OCI-LY7 (cell line): ENCODE data around the gene SMAD1. TPM values are rescaled to one million over a fixed set of nuclear protein-coding genes. Genes with fewer than 3 reads are reported as not detected.

Source experiments
- BruUV-seq: library from RNA; stranded (reverse); fragments of 400-500 nt; replicated peaks from 2 replicates; lab custom pipeline; 2021; lab: Mats Ljungman, UMichigan
- CTCF ChIA-PET: fragments of 300-600 bp; sonication (Branson Sonifier 250); formaldehyde crosslinking; loops from one replicate; lab custom pipeline; 2022; ENCODE audit warnings: antibody characterized with exemption; ENCODE audit not compliant: unreplicated experiment; lab: Charles Lee
- POLR2A ChIA-PET: fragments of 300-600 bp; sonication (Branson Sonifier 250); formaldehyde crosslinking; loops from one replicate; lab custom pipeline; 2022; ENCODE audit warnings: antibody characterized with exemption; lab: Charles Lee
- DNase-seq: peaks from one replicate; pipeline ENCODE4 v3.0.0-alpha.2; 2015; ENCODE audit warnings: low spot score
- H2AFZ ChIP-seq: fragments of 200-600 bp; sonication (generic), shearing (Covaris generic); 2 replicates; pipeline ENCODE4 v1.6.1; 2014; ENCODE audit warnings: mild to moderate bottlenecking, antibody characterized with exemption, low read length, moderate library complexity
- H3K27ac ChIP-seq: fragments of 200-600 bp; sonication (generic); 2 replicates; pipeline ENCODE4 v1.5.1; 2014; ENCODE audit warnings: mixed run types, low read depth, mild to moderate bottlenecking, moderate library complexity, low read length, inconsistent platforms; ENCODE audit not compliant: poor library complexity, severe bottlenecking
- H3K36me3 ChIP-seq: fragments of 200-600 bp; sonication (generic); 2 replicates; pipeline ENCODE4 v1.6.1; 2014; ENCODE audit warnings: mild to moderate bottlenecking, antibody characterized with exemption, low read length, moderate library complexity, mixed read lengths; ENCODE audit not compliant: insufficient read depth
- H3K4me1 ChIP-seq: fragments of 200-600 bp; sonication (generic); 2 replicates; pipeline ENCODE4 v1.5.1; 2014; ENCODE audit warnings: mild to moderate bottlenecking, low read length; ENCODE audit not compliant: insufficient read depth, poor library complexity, severe bottlenecking
- H3K4me2 ChIP-seq: fragments of 200-600 bp; sonication (generic); 2 replicates; pipeline ENCODE4 v1.6.1; 2014; ENCODE audit warnings: mild to moderate bottlenecking, low read length
- H3K4me3 ChIP-seq: fragments of 200-600 bp; sonication (generic); 2 replicates; pipeline ENCODE4 v1.5.1; 2014; ENCODE audit warnings: mild to moderate bottlenecking, low read depth, low read length; ENCODE audit not compliant: poor library complexity, severe bottlenecking
- H3K79me2 ChIP-seq: fragments of 200-600 bp; sonication (generic); 2 replicates; pipeline ENCODE4 v1.6.1; 2016; ENCODE audit warnings: low read depth, mild to moderate bottlenecking, low read length, moderate library complexity, mixed read lengths; ENCODE audit not compliant: insufficient read depth
- H3K9me2 ChIP-seq: fragments of 200-600 bp; sonication (generic); 2 replicates; pipeline ENCODE4 v1.6.1; 2016; ENCODE audit warnings: mild to moderate bottlenecking, low read length, mixed read lengths; ENCODE audit not compliant: insufficient read depth
- H3K9me3 ChIP-seq: fragments of 200-600 bp; sonication (generic); 2 replicates; pipeline ENCODE4 v1.6.1; 2014; ENCODE audit warnings: mild to moderate bottlenecking, mixed run types, low read length, mixed read lengths
- H4K20me1 ChIP-seq: fragments of 200-600 bp; sonication (generic); 2 replicates; pipeline ENCODE4 v1.6.1; 2014; ENCODE audit warnings: mild to moderate bottlenecking, antibody characterized with exemption, low read length, moderate library complexity, mixed read lengths; ENCODE audit not compliant: insufficient read depth
- CTCF ChIP-seq: fragments of 200-600 bp; sonication (generic); conservative IDR thresholded peaks from 2 replicates; pipeline ENCODE4 v1.5.1; 2014; ENCODE audit warnings: mild to moderate bottlenecking, antibody characterized with exemption, low read length, moderate library complexity, mixed read lengths
- EZH2phosphoT487 ChIP-seq: fragments of 200-600 bp; sonication (generic); IDR thresholded peaks from 2 replicates; pipeline ENCODE4 v1.6.1; 2018; ENCODE audit warnings: low read depth, borderline replicate concordance, mild to moderate bottlenecking, mixed run types, antibody characterized with exemption, low read length, moderate library complexity, mixed read lengths
- intact Hi-C: fragments of 100-400 bp; cut with micrococcal nuclease; formaldehyde crosslinking; loops from one replicate; pipeline ENCODE4 v1.10.0; 2022; ENCODE audit not compliant: unreplicated experiment
- total RNA-seq, 2 experiments: library from RNA; depleted of rRNA in 1 of 2; stranded (reverse); fragments of >200 nt in 1 of 2; shearing (Covaris generic) in 1 of 2; gene quantifications; 2 replicates each; pipeline ENCODE4 v1.2.3, GENCODE V29; 2014 to 2022

Gene SMAD1
- total RNA-seq, 2 experiments from 2014 or later = 39.9 to 60.9 TPM

- no peak for DNase-seq
- Histone ChIP-seq H3K36me3 (peaks cover 68% of the 10 kb centered on the region), H3K9me2 (no peaks in the 10 kb centered on the region), H3K27ac (no peak overlapping the region), H3K4me2 (peak overlapping the region; percentile 33; the same call in 1 of the 2 replicates), H3K4me1 (peaks cover 59% of the 10 kb centered on the region), H3K4me3 (no peak overlapping the region), H3K79me2 (peaks cover 49% of the 10 kb centered on the region), H2AFZ (no peak overlapping the region), H4K20me1 (no peaks in the 10 kb centered on the region), H3K9me3 (no peaks in the 10 kb centered on the region)
- CTCF ChIA-PET = no interaction called here
- no peak for TF ChIP-seq EZH2phosphoT487
- TF ChIP-seq CTCF = no peak
- POLR2A ChIA-PET = interaction anchor here (1.2 to 1.8 kb wide), 4 partner anchors 9 to 70 kb away, joined by 3 to 8 read pairs (median 4); no protein-coding TSS in a partner anchor
- intact Hi-C loops = no loop called here
- no TSS peak for BruUV-seq
Measured at GRCh38 chr4:145539671-145540070, 58.0 kb downstream of the SMAD1 start.

- no TSS peak for BruUV-seq
- H3K4me1 ChIP-seq = peaks cover 62% of the 10 kb centered on the region
Measured at GRCh38 chr4:145540235-145540634, 58.6 kb downstream of the SMAD1 start.

More at GRCh38 chr4:145540235-145540634, 58.6 kb downstream of the SMAD1 start:
- Histone ChIP-seq H4K20me1 (no peaks in the 10 kb centered on the region), H3K4me2 (no peak overlapping the region), H3K36me3 (peaks cover 69% of the 10 kb centered on the region), H2AFZ (no peak overlapping the region), H3K9me2 (no peaks in the 10 kb centered on the region), H3K4me3 (no peak overlapping the region), H3K9me3 (no peaks in the 10 kb centered on the region), H3K79me2 (peaks cover 46% of the 10 kb centered on the region), H3K27ac (no peak overlapping the region)
- no peak for DNase-seq
- TF ChIP-seq CTCF = no peak
- no peak for TF ChIP-seq EZH2phosphoT487
- ChIA-PET POLR2A (interaction anchor here (1.2 to 1.8 kb wide), 4 partner anchors 9 to 70 kb away, joined by 3 to 8 read pairs (median 4); no protein-coding TSS in a partner anchor), CTCF (no interaction called here)
- intact Hi-C loops = no loop called here
